Purkinje cell (primary cell): ENCODE measurements around the gene PAPSS1. TPM values are rescaled to one million over a fixed set of nuclear protein-coding genes. Genes with fewer than 3 reads are reported as not detected.

Experiments used
- polyA plus RNA-seq: library from polyadenylated mRNA; unstranded; fragments of >200 nt; fragmentation: Nextera tagmentation; gene quantifications from 2 replicates; pipeline ENCODE4 v1.2.1, GENCODE V29; 2014

Gene PAPSS1
- polyA plus RNA-seq: 97.8 and 109 TPM in 2 replicates

GRCh38 chr4:107719922-107720722 lies at the start of gene PAPSS1:
Gene PAPSS1 (minus strand): TSS chr4:107720234. CDS start chr4:107720179, 55 bp downstream.

Other genes starting within 250 kb of the PAPSS1 start
- 8.5 and 9.1 TPM in 2 replicates for gene SGMS2, start 104.7 kb upstream of the PAPSS1 start, polyA plus RNA-seq
- 8.7 and 10.4 TPM in 2 replicates for gene CYP2U1, start 211.3 kb upstream of the PAPSS1 start, polyA plus RNA-seq